B cell (primary cell): ENCODE data around the gene MZB1.

ENCODE experiments used
- CTCF ChIP-seq: fragments of 200-600 bp; IDR thresholded peaks from one replicate; pipeline ENCODE4 v1.8.0; 2022; ENCODE audit warnings: antibody characterized with exemption, mild to moderate bottlenecking
- EZH2 ChIP-seq: IDR thresholded peaks from 2 replicates; pipeline ENCODE4 v1.6.1; 2012; ENCODE audit warnings: borderline replicate concordance, low read depth, mild to moderate bottlenecking, moderate library complexity, low read length; ENCODE audit not compliant: insufficient read depth, poor library complexity, severe bottlenecking

- TF ChIP-seq CTCF (no peak), EZH2 (no peak)
Observed at GRCh38 chr5:139368613-139369012, 21.1 kb downstream of the MZB1 start.
